ENCODE results near the gene OR1B1. TPM values are rescaled to one million over a fixed set of nuclear protein-coding genes. Genes with fewer than 3 reads are reported as not detected.

OR1B1 gene
- total RNA-seq: not detected in 2 replicates

DNA sequence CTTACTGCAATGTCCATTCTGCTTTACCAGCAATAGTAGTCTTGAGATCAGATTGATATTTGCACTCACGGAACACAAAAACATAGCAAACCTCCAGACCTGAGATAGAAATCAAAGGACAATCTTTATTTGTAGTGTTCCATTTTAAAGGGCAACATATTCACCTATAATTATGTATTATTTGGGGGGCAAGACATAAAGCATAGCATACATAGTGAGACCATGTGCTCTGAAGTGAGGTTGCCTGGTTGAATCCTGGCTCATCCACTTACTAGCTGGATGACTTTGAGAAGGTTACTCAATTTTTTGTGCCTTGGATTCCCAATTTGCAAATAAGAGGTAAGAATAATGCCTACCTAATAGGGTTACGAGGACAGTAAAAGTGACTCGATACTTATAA is at the start of gene OR1B1:
Gene OR1B1, minus strand, starts transcription at position 101 of the 400 bp plus-strand sequence.

GRCh38 chr9:122661416-122661815 is 4.0 kb upstream of the OR1B1 start, which contains the start of gene OR1L1:
TSS of gene OR1L1 (plus strand) at chr9:122661716. CDS start at chr9:122661716, 0 bp downstream.

DNA sequence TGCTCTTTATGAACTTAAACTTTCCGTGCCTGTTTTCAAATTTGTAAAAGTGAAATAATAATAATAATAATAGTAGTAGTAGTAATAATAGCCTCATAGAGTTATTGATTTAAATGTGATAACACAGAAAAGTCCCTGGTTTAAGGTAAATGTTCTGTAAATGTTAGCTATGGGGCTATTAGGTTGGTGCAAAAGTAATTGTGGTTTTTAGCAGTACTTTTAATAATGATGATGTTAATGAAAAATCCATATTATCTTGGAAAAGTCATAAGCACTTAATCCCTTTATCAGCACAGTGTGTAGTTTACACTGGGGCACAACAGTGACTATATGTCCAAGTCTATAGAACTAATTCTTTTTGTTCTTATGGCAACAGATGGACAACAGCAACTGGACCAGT is 43.1 kb downstream of the OR1B1 start, which contains the start of gene OR1Q1:
Gene OR1Q1, plus strand, starts transcription at position 377 of the 400 bp plus-strand sequence. Its CDS starts 0 bp downstream, at position 377.

DNA sequence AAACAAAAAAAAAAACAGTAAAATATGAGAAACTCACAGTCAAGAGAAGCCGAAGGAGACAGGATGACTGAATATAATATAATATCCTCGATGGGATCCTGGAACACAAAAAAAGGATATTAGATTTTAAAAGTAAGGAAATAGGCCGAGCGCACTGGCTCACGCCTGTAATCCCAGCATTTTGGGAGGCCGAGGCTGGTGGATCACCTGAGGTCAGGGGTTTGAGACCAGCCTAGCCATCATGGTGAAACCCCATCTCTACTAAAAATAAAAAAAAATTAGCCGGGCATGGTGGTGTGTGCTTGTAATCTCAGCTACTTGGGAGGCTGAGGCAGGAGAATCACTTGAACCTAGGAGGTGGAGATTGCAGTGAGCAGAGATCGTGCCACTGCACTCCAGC is 74.1 kb downstream of the OR1B1 start, which contains the start of gene OR1L8:
Gene OR1L8, minus strand, starts transcription at position 101 of the 400 bp plus-strand sequence. CDS start 14,907 bp downstream, outside the sequence.

Other genes with a start within 250 kb of the OR1B1 start
- gene OR1J1, start 179.7 kb downstream of the OR1B1 start, total RNA-seq: not detected in 2 replicates
- gene OR1J2, start 146.8 kb downstream of the OR1B1 start, total RNA-seq: not detected in 2 replicates
- gene OR1J4, start 138.5 kb downstream of the OR1B1 start, total RNA-seq: 0.17 TPM in 1 of 2 replicates, not detected in the other
- gene OR1N1, start 130.3 kb downstream of the OR1B1 start, total RNA-seq: not detected in 2 replicates
- not detected in 2 replicates for gene OR1N2, start 104.5 kb downstream of the OR1B1 start, total RNA-seq
- 0.15 TPM in 1 of 2 replicates, not detected in the other for gene OR1L8, start 74.2 kb downstream of the OR1B1 start, total RNA-seq
- not detected in 2 replicates for gene OR1Q1, start 42.9 kb downstream of the OR1B1 start, total RNA-seq
- gene OR1L1, start 4.1 kb upstream of the OR1B1 start, total RNA-seq: not detected in 2 replicates
- gene OR1L3, start 17.5 kb upstream of the OR1B1 start, total RNA-seq: not detected in 2 replicates
- gene OR1L4, start 66.4 kb upstream of the OR1B1 start, total RNA-seq: not detected in 2 replicates
- gene OR1L6, start 84.7 kb upstream of the OR1B1 start, total RNA-seq: not detected in 2 replicates
- not detected in 2 replicates for gene OR5C1, start 131.3 kb upstream of the OR1B1 start, total RNA-seq
- not detected in 2 replicates for gene OR1K1, start 142.5 kb upstream of the OR1B1 start, total RNA-seq
- 28.9 and 32.3 TPM in 2 replicates for gene PDCL, start 171.0 kb upstream of the OR1B1 start, total RNA-seq
- gene RC3H2, start 247.7 kb upstream of the OR1B1 start, total RNA-seq: 31.6 and 39.0 TPM in 2 replicates